ENCODE data around the gene PAQR6. TPM values are rescaled to one million over a fixed set of nuclear protein-coding genes. Genes with fewer than 3 reads are reported as not detected.

The PAQR6 gene
- total RNA-seq: 0.33 and 0.57 TPM in 2 replicates

GRCh38 chr1:156247460-156248322 lies at the start of gene PAQR6:
PAQR6 (minus strand) TSS chr1:156248056; CDS start chr1:156246731, 1,325 bp downstream.

DNA sequence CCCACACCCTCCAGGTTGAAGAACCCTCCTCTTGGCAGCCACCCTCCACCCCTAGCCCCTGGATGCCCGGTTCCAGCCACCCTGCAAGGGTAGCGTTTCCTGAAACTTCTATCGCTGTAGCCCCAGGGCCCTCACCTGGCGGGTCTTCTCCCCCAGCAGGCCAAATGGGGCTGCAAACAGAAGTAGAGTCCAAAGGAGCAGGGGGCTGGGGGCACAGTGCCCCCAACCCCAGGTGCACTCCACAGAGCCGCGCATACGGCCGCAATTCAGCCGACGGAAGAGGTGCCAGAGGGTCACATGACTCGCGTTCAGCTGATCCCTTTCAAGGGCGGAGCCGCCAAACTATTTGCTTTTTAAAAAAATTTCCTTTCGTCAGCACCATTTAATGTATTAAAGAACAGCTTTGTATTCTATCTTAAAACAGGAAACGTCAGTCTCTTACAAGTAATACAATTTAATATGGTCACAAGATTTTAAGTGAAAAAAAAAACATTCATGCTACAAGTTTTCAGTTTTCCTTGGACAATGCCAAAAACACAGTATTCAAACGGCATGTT lies 47.6 kb upstream of the PAQR6 start, which contains the start of gene GLMP:
Gene GLMP, minus strand, starts transcription at position 289 of the 557 bp plus-strand sequence. Its CDS starts 34 bp downstream, at position 255.

GRCh38 chr1:156284112-156284511 lies 36.3 kb upstream of the PAQR6 start, which contains the start of gene TMEM79:
TMEM79 (plus strand) TSS chr1:156284325; CDS start chr1:156285227, 902 bp downstream.

DNA sequence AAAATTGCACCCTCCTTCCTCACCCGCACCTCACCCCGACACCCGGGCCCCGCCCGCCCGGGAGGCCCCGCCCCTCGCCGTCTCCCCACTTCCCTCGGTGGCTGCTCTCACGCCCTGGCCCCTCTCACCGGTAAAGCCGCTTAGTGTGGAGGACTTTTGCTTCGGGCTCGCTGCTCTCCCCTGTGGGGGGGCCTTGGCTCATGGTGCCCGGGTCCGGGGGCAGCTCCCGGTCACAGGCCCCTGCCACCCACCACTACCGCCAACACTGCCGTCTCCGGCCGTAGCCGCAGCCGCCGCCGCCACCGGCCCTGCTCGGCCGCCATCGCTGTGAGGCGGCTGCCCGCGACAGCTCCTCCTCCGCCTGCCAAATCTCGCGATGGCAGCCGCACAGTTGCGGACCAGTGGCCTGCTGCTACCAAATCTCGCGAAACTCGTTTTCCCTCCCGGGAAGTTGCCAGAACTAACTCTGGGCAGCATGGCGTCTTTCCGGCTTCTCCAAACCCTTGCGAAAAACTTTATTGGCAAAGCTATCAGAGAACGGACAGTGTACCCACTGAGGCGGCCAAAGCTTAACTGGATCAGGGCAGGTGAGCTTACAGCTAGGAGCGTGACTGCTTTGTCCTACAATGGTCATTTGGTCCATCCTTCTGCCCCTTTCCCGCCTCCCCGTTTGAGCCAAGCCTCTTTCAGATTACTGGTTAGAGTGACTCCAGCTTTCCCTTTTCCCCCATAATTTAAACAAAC lies 34.8 kb upstream of the PAQR6 start, which contains the start of gene SMG5:
Gene SMG5, minus strand, starts transcription at position 347 of the 744 bp plus-strand sequence. Its CDS starts 145 bp downstream, at position 202.

GRCh38 chr1:156241926-156242325 lies 5.9 kb downstream of the PAQR6 start, which contains the start of gene BGLAP:
BGLAP (plus strand) TSS chr1:156242184; CDS start chr1:156242232, 48 bp downstream.

GRCh38 chr1:156212833-156213643 lies 34.8 kb downstream of the PAQR6 start, which contains the start of gene PMF1:
PMF1 (plus strand) TSS chr1:156213007; CDS start chr1:156213016, 9 bp downstream.

DNA sequence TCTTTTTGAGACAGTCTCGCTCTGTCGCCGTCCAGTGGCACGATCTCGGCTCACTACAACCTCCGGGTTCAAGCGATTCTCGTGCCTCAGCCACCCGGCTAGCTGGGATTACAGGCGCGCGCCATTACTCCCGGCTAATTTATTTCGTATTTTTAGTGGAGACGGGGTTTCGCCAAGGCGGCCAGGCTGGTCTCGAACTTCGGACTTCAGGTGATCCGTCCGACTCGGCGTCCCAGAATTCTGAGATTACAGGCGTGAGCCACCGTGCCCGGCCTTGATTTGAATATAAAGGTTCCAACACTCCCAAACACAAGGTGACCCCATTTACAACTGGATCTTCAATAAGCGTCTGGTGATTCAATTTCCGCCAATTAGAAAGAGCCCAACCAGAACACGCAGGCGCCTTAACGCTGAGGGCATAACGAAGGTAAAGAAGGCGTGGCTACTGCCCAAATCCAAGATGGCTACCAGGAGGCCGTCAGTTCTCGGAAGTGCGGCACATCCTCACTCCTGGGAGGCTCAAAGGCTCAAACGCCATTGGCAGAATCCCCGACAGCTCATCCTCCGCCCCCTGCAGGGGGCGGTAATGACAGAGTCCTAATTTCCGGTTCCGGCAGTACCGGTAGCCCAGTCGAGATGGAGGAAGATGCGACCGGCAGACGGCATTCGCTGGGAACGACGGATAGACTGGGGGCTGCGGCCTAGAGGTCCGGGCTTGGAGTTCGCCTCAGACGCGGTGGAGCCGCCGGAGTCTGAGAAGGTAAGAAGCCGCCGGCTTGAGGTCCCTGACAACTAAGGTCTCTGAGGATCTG lies 54.2 kb downstream of the PAQR6 start, which contains the start of gene SLC25A44:
Gene SLC25A44, plus strand, starts transcription at position 617 of the 812 bp plus-strand sequence. CDS start 5,744 bp downstream, outside the sequence.

Other genes starting within 250 kb of the PAQR6 start
- gene SSR2, start 227.1 kb downstream of the PAQR6 start, total RNA-seq: 605 and 637 TPM in 2 replicates
- 30.4 and 33.1 TPM in 2 replicates for gene UBQLN4, start 194.3 kb downstream of the PAQR6 start, total RNA-seq
- gene LAMTOR2, start 193.3 kb downstream of the PAQR6 start, total RNA-seq: 43.7 and 70.9 TPM in 2 replicates
- not detected in 2 replicates for gene RAB25, start 186.9 kb downstream of the PAQR6 start, total RNA-seq
- gene MEX3A, start 165.6 kb downstream of the PAQR6 start, total RNA-seq: 15.8 and 19.9 TPM in 2 replicates
- gene LMNA, start 133.3 kb downstream of the PAQR6 start, total RNA-seq: 724 and 847 TPM in 2 replicates
- 0.29 and 0.65 TPM in 2 replicates for gene SEMA4A, start 94.5 kb downstream of the PAQR6 start, total RNA-seq
- 18.3 and 21.3 TPM in 2 replicates for gene SLC25A44, start 54.0 kb downstream of the PAQR6 start, total RNA-seq
- gene PMF1, start 35.0 kb downstream of the PAQR6 start, total RNA-seq: 51.9 and 54.3 TPM in 2 replicates
- gene BGLAP, start 5.9 kb downstream of the PAQR6 start, total RNA-seq: 0.19 and 0.33 TPM in 2 replicates
- gene SMG5, start 34.8 kb upstream of the PAQR6 start, total RNA-seq: 72.8 and 73.3 TPM in 2 replicates
- gene TMEM79, start 36.3 kb upstream of the PAQR6 start, total RNA-seq: 0.98 and 1.9 TPM in 2 replicates
- gene GLMP, start 47.6 kb upstream of the PAQR6 start, total RNA-seq: 54.7 and 83.6 TPM in 2 replicates
- gene VHLL, start 51.3 kb upstream of the PAQR6 start, total RNA-seq: 0.33 TPM in 1 of 2 replicates, not detected in the other
- gene CCT3, start 90.2 kb upstream of the PAQR6 start, total RNA-seq: 523 and 571 TPM in 2 replicates
- 0.65 TPM in 1 of 2 replicates, not detected in the other for gene TSACC, start 90.5 kb upstream of the PAQR6 start, total RNA-seq
- gene RHBG, start 121.2 kb upstream of the PAQR6 start, total RNA-seq: not detected in 2 replicates

Data from vein endothelial cell (primary cell).